SU-DHL-6 (cell line): Measurements from ENCODE around the gene KLHL29.

Source experiments
- H2AFZ ChIP-seq: fragments of 200-600 bp; sonication (generic); 2 replicates; pipeline ENCODE4 v1.6.1; 2014; ENCODE audit warnings: low read depth, mild to moderate bottlenecking, moderate library complexity, mixed read lengths, antibody characterized with exemption, low read length; ENCODE audit not compliant: severe bottlenecking
- H3F3A ChIP-seq: fragments of 200-600 bp; shearing (Covaris generic); 2 replicates; pipeline ENCODE4 v1.6.0; 2016; ENCODE audit warnings: antibody characterized with exemption, mild to moderate bottlenecking; ENCODE audit not compliant: insufficient read depth
- H3K27ac ChIP-seq: fragments of 200-600 bp; sonication (generic); 2 replicates; pipeline ENCODE4 v1.5.1; 2016; ENCODE audit warnings: low read depth, mild to moderate bottlenecking, low read length, moderate library complexity, mixed read lengths
- H3K27me3 ChIP-seq: fragments of 200-600 bp; sonication (generic), shearing (Covaris generic); 2 replicates; pipeline ENCODE4 v1.6.0; 2014; ENCODE audit warnings: mild to moderate bottlenecking, low read length
- H3K36me3 ChIP-seq: fragments of 200-600 bp; sonication (generic); 2 replicates; pipeline ENCODE4 v1.6.1; 2014; ENCODE audit warnings: mild to moderate bottlenecking, low read length, mixed read lengths
- H3K4me2 ChIP-seq: fragments of 300-600, 200-600 bp; shearing (Covaris generic), sonication (generic); 2 replicates; pipeline ENCODE4 v1.6.0; 2014; ENCODE audit warnings: low read length, low read depth, mild to moderate bottlenecking; ENCODE audit not compliant: poor library complexity, severe bottlenecking
- H3K4me3 ChIP-seq: fragments of 200-600 bp; sonication (generic); 2 replicates; pipeline ENCODE4 v1.5.1; 2014; ENCODE audit warnings: antibody characterized with exemption, low read length, mild to moderate bottlenecking, mixed read lengths; ENCODE audit not compliant: insufficient read depth, poor library complexity, severe bottlenecking
- H3K79me2 ChIP-seq: fragments of 200-600 bp; sonication (generic); 2 replicates; pipeline ENCODE4 v1.6.1; 2014; ENCODE audit warnings: mild to moderate bottlenecking, low read length, moderate library complexity; ENCODE audit not compliant: insufficient read depth
- H3K9ac ChIP-seq: fragments of 200-600 bp; sonication (generic); 2 replicates; pipeline ENCODE4 v1.7.0; 2014; ENCODE audit warnings: mild to moderate bottlenecking, low read length
- H3K9me2 ChIP-seq: fragments of 200-600 bp; sonication (generic); replicated peaks from 2 replicates; pipeline ENCODE4 v1.6.1; 2014; ENCODE audit warnings: low read length; ENCODE audit not compliant: insufficient read depth
- H3K9me3 ChIP-seq: fragments of 200-600 bp; sonication (generic); 2 replicates; pipeline ENCODE4 v1.6.1; 2014; ENCODE audit warnings: low read length, mixed read lengths; ENCODE audit not compliant: insufficient read depth
- H4K20me1 ChIP-seq: fragments of 200-600 bp; sonication (generic); 2 replicates; pipeline ENCODE4 v1.6.1; 2014; ENCODE audit warnings: low read depth, mild to moderate bottlenecking, antibody characterized with exemption, low read length, moderate library complexity, mixed read lengths
- EZH2phosphoT487 ChIP-seq: fragments of 200-600 bp; sonication (generic), shearing (Covaris generic); conservative IDR thresholded peaks from 2 replicates; pipeline ENCODE4 v1.6.1; 2018; ENCODE audit warnings: mild to moderate bottlenecking, antibody characterized with exemption, low read length, moderate library complexity, mixed read lengths
- TF ChIP-seq, protein P1 (sequence below): fragments of 200-600 bp; sonication (generic); IDR thresholded peaks from one replicate; pipeline ENCODE4 v1.5.1; 2017; ENCODE audit warnings: antibody characterized with exemption, mild to moderate bottlenecking, low read length, moderate library complexity; ENCODE audit not compliant: insufficient read depth, poor library complexity, severe bottlenecking

KLHL29 gene

DNA sequence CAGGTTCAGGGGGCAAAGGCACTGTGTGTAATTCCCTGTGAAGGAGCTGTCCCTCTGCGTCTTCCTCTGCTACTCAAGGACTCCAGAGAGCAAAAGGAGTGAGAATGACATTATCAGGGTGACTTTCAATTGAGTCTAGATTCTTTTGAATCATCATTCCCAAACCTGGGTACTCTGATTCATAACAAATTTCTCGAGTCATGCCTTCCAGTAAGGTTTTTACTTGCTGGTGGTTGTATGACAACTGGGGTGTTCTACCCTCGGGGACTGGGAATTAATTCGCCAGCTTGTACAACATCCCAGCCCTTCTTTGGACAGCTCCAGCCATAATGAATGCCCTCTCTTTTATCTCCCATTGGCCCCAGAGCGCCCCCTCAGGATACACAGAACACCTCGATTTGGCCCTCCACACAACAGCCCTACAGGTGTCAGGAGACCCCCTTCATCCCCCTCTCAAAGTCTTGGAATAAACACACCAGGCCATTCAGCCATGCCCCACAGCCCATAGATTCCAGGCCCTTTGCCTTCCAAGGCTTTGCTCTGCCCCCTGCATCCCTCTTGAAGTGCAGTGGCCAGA is 254.5 kb downstream of the KLHL29 start:
- Histone ChIP-seq H4K20me1 (no peaks in the 10 kb centered on the region), H3K9me2 (no peaks in the 10 kb centered on the region), H3K9ac (no peak overlapping the region), H3K4me2 (no peak overlapping the region), H3K27ac (no peak overlapping the region), H3K36me3 (no peaks in the 10 kb centered on the region), H3K79me2 (no peaks in the 10 kb centered on the region), H3F3A (no peaks in the 10 kb centered on the region), H3K9me3 (no peaks in the 10 kb centered on the region), H2AFZ (no peak overlapping the region), H3K27me3 (no peaks in the 10 kb centered on the region), H3K4me3 (no peak overlapping the region)
- TF ChIP-seq, protein P1, sequence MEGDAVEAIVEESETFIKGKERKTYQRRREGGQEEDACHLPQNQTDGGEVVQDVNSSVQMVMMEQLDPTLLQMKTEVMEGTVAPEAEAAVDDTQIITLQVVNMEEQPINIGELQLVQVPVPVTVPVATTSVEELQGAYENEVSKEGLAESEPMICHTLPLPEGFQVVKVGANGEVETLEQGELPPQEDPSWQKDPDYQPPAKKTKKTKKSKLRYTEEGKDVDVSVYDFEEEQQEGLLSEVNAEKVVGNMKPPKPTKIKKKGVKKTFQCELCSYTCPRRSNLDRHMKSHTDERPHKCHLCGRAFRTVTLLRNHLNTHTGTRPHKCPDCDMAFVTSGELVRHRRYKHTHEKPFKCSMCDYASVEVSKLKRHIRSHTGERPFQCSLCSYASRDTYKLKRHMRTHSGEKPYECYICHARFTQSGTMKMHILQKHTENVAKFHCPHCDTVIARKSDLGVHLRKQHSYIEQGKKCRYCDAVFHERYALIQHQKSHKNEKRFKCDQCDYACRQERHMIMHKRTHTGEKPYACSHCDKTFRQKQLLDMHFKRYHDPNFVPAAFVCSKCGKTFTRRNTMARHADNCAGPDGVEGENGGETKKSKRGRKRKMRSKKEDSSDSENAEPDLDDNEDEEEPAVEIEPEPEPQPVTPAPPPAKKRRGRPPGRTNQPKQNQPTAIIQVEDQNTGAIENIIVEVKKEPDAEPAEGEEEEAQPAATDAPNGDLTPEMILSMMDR, result no peak
- no peak for TF ChIP-seq EZH2phosphoT487

DNA sequence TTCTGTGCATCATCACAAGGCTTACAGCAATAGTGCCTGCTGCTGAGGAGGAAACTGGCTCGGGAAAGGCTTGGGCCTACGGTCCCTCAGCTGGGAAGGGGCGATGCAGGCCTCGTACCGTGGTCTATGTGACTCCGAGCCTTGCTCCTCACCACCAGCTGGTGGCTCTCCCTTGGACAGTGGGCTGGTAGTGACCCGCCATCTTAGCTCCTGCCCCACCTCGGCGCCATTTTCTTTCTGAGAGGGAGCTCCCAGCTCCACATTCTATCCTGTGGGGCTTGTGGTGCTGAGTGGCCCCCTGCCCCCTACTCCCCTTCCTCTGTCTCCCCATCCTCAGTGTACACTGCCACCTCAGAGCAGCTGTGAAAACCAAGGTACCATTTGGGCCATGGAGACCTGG is 255.7 kb downstream of the KLHL29 start:
- H3F3A ChIP-seq, result no peaks in the 10 kb centered on the region
- H3K4me3 ChIP-seq, result no peak overlapping the region
- no peak overlapping the region for H3K27ac ChIP-seq
- no peaks in the 10 kb centered on the region for H3K9me3 ChIP-seq
- H3K27me3 ChIP-seq, result no peaks in the 10 kb centered on the region
- TF ChIP-seq EZH2phosphoT487, result no peak
- TF ChIP-seq, protein P1, result no peak
- H3K9ac ChIP-seq, result no peak overlapping the region
- no peaks in the 10 kb centered on the region for H3K79me2 ChIP-seq
- no peaks in the 10 kb centered on the region for H4K20me1 ChIP-seq
- H2AFZ ChIP-seq, result no peak overlapping the region
- no peaks in the 10 kb centered on the region for H3K36me3 ChIP-seq
- H3K9me2 ChIP-seq, result no peaks in the 10 kb centered on the region
- no peak overlapping the region for H3K4me2 ChIP-seq

DNA sequence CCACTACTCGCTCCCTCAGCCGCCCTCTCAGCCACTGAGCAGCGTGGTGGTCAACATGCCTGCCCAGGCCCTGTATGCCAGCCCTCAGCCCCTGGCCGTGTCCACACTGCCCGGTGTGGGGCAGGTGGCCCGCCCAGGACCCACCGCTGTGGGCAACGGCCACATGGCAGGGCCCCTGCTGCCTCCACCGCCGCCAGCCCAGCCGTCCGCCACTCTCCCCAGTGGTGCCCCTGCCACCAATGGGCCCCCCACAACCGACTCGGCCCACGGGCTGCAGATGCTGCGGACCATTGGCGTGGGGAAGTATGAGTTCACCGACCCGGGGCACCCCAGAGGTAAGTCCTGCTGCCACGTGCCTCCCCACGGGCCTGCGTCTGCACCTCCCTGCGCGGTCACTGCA is 257.5 kb downstream of the KLHL29 start:
- no peaks in the 10 kb centered on the region for H3K79me2 ChIP-seq
- H3K27me3 ChIP-seq, result no peaks in the 10 kb centered on the region
- H3K9me3 ChIP-seq, result no peaks in the 10 kb centered on the region
- TF ChIP-seq EZH2phosphoT487, result no peak
- TF ChIP-seq, protein P1, result no peak
- H3K9me2 ChIP-seq, result no peaks in the 10 kb centered on the region
- H4K20me1 ChIP-seq, result no peaks in the 10 kb centered on the region
- no peak overlapping the region for H3K9ac ChIP-seq
- no peak overlapping the region for H3K4me3 ChIP-seq
- no peak overlapping the region for H3K27ac ChIP-seq
- no peak overlapping the region for H2AFZ ChIP-seq
- H3F3A ChIP-seq, result no peaks in the 10 kb centered on the region
- no peak overlapping the region for H3K4me2 ChIP-seq
- no peaks in the 10 kb centered on the region for H3K36me3 ChIP-seq
